ENCODE measurements around the gene ZNF579. TPM values are rescaled to one million over a fixed set of nuclear protein-coding genes. Genes with fewer than 3 reads are reported as not detected.
"Not testable (repeated sequence)": the region's sequence is repeated elsewhere in the genome, so short reads cannot be mapped to it uniquely, and the experiment has no call there.

Gene ZNF579
- polyA plus RNA-seq, 1 donor (not counting 4 experiments of a cell fraction or from before 2014, with no cell fraction given) = 1.5 TPM

DNA sequence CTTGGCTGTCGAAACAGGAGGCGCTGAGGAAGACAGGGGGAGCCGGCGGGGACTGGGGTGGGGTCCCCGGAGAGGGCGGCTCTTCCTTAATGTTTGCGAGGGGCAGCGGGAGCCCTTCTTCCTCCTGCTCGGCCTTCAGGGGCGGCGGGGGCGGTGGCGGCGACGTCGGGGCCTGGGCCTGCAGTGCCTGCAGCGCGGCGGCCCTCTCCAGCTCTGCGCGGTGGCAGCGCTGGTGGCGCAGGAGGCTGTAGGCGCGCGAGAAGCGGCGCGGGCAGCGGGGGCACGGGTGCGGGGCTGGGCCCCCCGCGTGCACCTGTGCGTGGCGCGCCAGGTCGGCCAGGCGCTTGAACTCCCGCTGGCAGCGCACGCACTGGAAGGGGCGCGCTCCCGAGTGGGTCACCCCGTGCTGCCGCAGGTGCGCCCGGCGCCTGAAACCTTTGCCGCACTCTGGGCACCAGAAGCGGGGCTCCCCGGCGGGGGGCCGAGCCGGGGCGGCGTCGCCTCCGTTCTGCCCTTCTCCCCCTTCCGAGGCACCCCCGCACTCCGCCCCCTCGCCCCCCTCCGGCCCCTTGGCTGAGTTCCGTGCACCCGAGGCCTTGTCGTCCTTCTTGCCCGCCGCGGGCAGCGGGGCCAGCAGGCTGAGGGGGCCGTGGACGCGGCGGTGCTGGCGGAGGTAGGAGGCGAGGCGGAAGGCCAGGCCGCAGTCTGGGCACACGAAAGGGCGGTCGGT is 2.5 kb downstream of the ZNF579 start:
- FAIRE-seq = no peak

DNA sequence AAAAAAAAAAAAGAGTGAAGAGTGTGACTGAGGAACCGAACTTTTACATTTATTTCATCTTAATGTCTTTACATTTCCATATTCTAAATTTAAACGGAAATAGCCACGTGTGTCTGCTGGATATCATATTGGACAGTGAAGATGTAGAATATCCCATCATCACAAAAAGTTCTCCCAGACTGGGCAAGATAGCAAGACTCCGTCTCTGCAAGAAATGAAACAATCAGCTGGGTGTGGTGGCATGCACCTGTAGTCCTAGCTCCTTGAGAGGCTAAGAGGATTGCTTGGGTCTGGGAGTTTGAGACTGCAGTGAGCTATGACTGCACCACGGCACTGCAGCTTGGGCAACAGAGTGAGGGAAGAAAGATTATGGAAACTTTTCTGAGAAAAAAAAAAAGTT is 3.9 kb downstream of the ZNF579 start:
- Histone ChIP-seq H3K4me3 (ENCODE audit: control insufficient read depth in 2 of 3, extremely low read depth in 1 of 3, insufficient read depth in 2 of 3, low read depth in 1 of 3, low read length in 3 of 3) (no peak overlapping the region), H3K79me2 (ENCODE audit: control insufficient read depth, insufficient read depth, low read length) (peaks cover 13% of the 10 kb centered on the region), H3K27ac (ENCODE audit: control insufficient read depth, insufficient read depth, low read length) (no peak overlapping the region), H3K4me1 (ENCODE audit: control insufficient read depth, extremely low read depth, insufficient read depth, low read length) (peaks cover 12% of the 10 kb centered on the region), H4K20me1 (ENCODE audit: control insufficient read depth, extremely low read depth, insufficient read depth, low read length) (no peaks in the 10 kb centered on the region), H3K9ac (ENCODE audit: control insufficient read depth, extremely low read depth, insufficient read depth, low read length) (no peak overlapping the region), H3K27me3 (ENCODE audit: control insufficient read depth, extremely low read depth, insufficient read depth, low read length) (no peaks in the 10 kb centered on the region), H2AFZ (ENCODE audit: control insufficient read depth, low read length) (no peak overlapping the region), H3K4me2 (ENCODE audit: control insufficient read depth, extremely low read depth, insufficient read depth, low read depth, low read length) (no peak overlapping the region), H3K9me1 (ENCODE audit: control insufficient read depth, extremely low read depth, insufficient read depth, low read length) (no peaks in the 10 kb centered on the region), H3K9me3 (ENCODE audit: control insufficient read depth, low read depth, low read length) (no peaks in the 10 kb centered on the region), H3K36me3 (ENCODE audit: control insufficient read depth in 2 of 2, extremely low read depth in 1 of 2, insufficient read depth in 2 of 2, low read length in 2 of 2) (peaks cover 0 to 2% of the 10 kb centered on the region in 2 experiments)
- no peak for FAIRE-seq
- dilution Hi-C loops (cut with MboI; ENCODE audit: extremely low pct_ligation_motif_present, low sequenced_read_pairs) = no loop called here
- no peak for TF ChIP-seq EZH2 (IDR thresholded peaks at IDR 0.05; ENCODE audit: low read length)
- DNase-seq (ENCODE audit: low read depth, low spot score) = no peak

More for the DNA sequence above, 2.5 kb downstream of the ZNF579 start:
- Histone ChIP-seq H3K9me1 (ENCODE audit: control insufficient read depth, extremely low read depth, insufficient read depth, low read length) (no peaks in the 10 kb centered on the region), H4K20me1 (ENCODE audit: control insufficient read depth, extremely low read depth, insufficient read depth, low read length) (no peaks in the 10 kb centered on the region), H3K27me3 (ENCODE audit: control insufficient read depth, extremely low read depth, insufficient read depth, low read length) (no peaks in the 10 kb centered on the region), H3K36me3 (ENCODE audit: control insufficient read depth in 2 of 2, extremely low read depth in 1 of 2, insufficient read depth in 2 of 2, low read length in 2 of 2) (peaks cover 0 to 2% of the 10 kb centered on the region in 2 experiments), H3K9me3 (ENCODE audit: control insufficient read depth, low read depth, low read length) (no peaks in the 10 kb centered on the region), H3K27ac (ENCODE audit: control insufficient read depth, insufficient read depth, low read length) (no peak overlapping the region), H3K9ac (ENCODE audit: control insufficient read depth, extremely low read depth, insufficient read depth, low read length) (no peak overlapping the region), H3K4me3 (ENCODE audit: control insufficient read depth in 2 of 3, extremely low read depth in 1 of 3, insufficient read depth in 2 of 3, low read depth in 1 of 3, low read length in 3 of 3) (no peak overlapping the region), H3K4me2 (ENCODE audit: control insufficient read depth, extremely low read depth, insufficient read depth, low read depth, low read length) (no peak overlapping the region), H3K4me1 (ENCODE audit: control insufficient read depth, extremely low read depth, insufficient read depth, low read length) (peaks cover 12% of the 10 kb centered on the region), H2AFZ (ENCODE audit: control insufficient read depth, low read length) (no peak overlapping the region), H3K79me2 (ENCODE audit: control insufficient read depth, insufficient read depth, low read length) (peaks cover 13% of the 10 kb centered on the region)
- dilution Hi-C loops (cut with MboI; ENCODE audit: extremely low pct_ligation_motif_present, low sequenced_read_pairs) = no loop called here
- DNase-seq (ENCODE audit: low read depth, low spot score) = no peak
- no peak for TF ChIP-seq EZH2 (IDR thresholded peaks at IDR 0.05; ENCODE audit: low read length)
- TF ChIP-seq, protein P1, sequence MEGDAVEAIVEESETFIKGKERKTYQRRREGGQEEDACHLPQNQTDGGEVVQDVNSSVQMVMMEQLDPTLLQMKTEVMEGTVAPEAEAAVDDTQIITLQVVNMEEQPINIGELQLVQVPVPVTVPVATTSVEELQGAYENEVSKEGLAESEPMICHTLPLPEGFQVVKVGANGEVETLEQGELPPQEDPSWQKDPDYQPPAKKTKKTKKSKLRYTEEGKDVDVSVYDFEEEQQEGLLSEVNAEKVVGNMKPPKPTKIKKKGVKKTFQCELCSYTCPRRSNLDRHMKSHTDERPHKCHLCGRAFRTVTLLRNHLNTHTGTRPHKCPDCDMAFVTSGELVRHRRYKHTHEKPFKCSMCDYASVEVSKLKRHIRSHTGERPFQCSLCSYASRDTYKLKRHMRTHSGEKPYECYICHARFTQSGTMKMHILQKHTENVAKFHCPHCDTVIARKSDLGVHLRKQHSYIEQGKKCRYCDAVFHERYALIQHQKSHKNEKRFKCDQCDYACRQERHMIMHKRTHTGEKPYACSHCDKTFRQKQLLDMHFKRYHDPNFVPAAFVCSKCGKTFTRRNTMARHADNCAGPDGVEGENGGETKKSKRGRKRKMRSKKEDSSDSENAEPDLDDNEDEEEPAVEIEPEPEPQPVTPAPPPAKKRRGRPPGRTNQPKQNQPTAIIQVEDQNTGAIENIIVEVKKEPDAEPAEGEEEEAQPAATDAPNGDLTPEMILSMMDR (optimal IDR thresholded peaks at IDR 0.05 in 1 of 3, IDR thresholded peaks at IDR 0.05 in 1 of 3, conservative IDR thresholded peaks at IDR 0.05 in 1 of 3; ENCODE audit: extremely low read depth in 1 of 3, insufficient read depth in 2 of 3, low read length in 3 of 3) = no peak

DNA sequence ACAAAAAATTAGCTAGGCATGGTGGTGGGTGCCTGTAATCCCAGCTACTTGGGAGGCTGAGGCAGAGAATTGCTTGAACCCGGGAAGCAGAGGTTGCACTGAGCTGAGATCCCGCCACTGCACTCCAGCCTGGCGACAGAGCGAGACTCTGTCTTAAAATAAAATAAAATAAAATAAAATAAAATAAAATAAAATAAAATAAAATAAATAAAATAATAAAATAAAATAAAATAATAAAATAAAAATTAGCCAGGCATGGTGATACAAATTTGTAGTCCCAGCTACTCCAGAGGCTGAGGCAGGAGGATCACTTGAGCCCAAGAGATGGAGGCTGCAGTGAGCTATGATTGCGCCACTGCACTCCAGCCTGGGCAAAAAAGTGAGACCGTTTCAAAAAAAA is 6.7 kb downstream of the ZNF579 start:
- H3K4me1 ChIP-seq (ENCODE audit: control insufficient read depth, extremely low read depth, insufficient read depth, low read length); dilution Hi-C loops (cut with MboI; ENCODE audit: extremely low pct_ligation_motif_present, low sequenced_read_pairs); FAIRE-seq; H3K27ac ChIP-seq (ENCODE audit: control insufficient read depth, insufficient read depth, low read length); DNase-seq (ENCODE audit: low read depth, low spot score); H4K20me1 ChIP-seq (ENCODE audit: control insufficient read depth, extremely low read depth, insufficient read depth, low read length); H3K4me2 ChIP-seq (ENCODE audit: control insufficient read depth, extremely low read depth, insufficient read depth, low read depth, low read length); H3K9me3 ChIP-seq (ENCODE audit: control insufficient read depth, low read depth, low read length); H3K36me3 ChIP-seq (ENCODE audit: control insufficient read depth in 2 of 2, extremely low read depth in 1 of 2, insufficient read depth in 2 of 2, low read length in 2 of 2); H3K9ac ChIP-seq (ENCODE audit: control insufficient read depth, extremely low read depth, insufficient read depth, low read length); H3K9me1 ChIP-seq (ENCODE audit: control insufficient read depth, extremely low read depth, insufficient read depth, low read length); H3K27me3 ChIP-seq (ENCODE audit: control insufficient read depth, extremely low read depth, insufficient read depth, low read length); H3K79me2 ChIP-seq (ENCODE audit: control insufficient read depth, insufficient read depth, low read length); H2AFZ ChIP-seq (ENCODE audit: control insufficient read depth, low read length); H3K4me3 ChIP-seq (ENCODE audit: control insufficient read depth in 2 of 3, extremely low read depth in 1 of 3, insufficient read depth in 2 of 3, low read depth in 1 of 3, low read length in 3 of 3): not testable (repeated sequence)

DNA sequence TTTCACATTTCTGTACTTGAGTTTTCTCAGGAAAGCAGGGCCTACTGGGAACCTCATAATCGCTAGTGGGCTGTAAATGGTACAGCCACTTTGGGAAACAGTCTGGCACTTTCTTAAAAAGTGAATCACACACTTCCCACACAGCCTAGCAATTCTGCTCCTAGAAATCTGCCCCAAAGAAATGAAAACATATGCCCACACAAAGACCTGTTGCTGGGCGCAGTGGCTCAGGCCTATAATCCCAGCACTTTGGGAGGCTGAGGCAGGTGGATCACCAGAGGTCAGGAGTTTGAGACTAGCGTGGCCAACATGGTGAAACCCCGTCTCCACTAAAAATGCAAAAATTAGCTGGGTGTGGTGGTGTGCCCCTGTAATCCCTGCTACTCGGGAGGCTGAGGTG is 11.2 kb downstream of the ZNF579 start:
- H3K9me1 ChIP-seq (ENCODE audit: control insufficient read depth, extremely low read depth, insufficient read depth, low read length); H3K9ac ChIP-seq (ENCODE audit: control insufficient read depth, extremely low read depth, insufficient read depth, low read length); H3K4me2 ChIP-seq (ENCODE audit: control insufficient read depth, extremely low read depth, insufficient read depth, low read depth, low read length); dilution Hi-C loops (cut with MboI; ENCODE audit: extremely low pct_ligation_motif_present, low sequenced_read_pairs); H3K79me2 ChIP-seq (ENCODE audit: control insufficient read depth, insufficient read depth, low read length); H3K27me3 ChIP-seq (ENCODE audit: control insufficient read depth, extremely low read depth, insufficient read depth, low read length); DNase-seq (ENCODE audit: low read depth, low spot score); H3K9me3 ChIP-seq (ENCODE audit: control insufficient read depth, low read depth, low read length); H3K36me3 ChIP-seq (ENCODE audit: control insufficient read depth in 2 of 2, extremely low read depth in 1 of 2, insufficient read depth in 2 of 2, low read length in 2 of 2); FAIRE-seq; H3K27ac ChIP-seq (ENCODE audit: control insufficient read depth, insufficient read depth, low read length); H2AFZ ChIP-seq (ENCODE audit: control insufficient read depth, low read length); H4K20me1 ChIP-seq (ENCODE audit: control insufficient read depth, extremely low read depth, insufficient read depth, low read length); H3K4me3 ChIP-seq (ENCODE audit: control insufficient read depth in 2 of 3, extremely low read depth in 1 of 3, insufficient read depth in 2 of 3, low read depth in 1 of 3, low read length in 3 of 3); H3K4me1 ChIP-seq (ENCODE audit: control insufficient read depth, extremely low read depth, insufficient read depth, low read length): not testable (repeated sequence)
